Transverse colon (tissue), 4 donors: ENCODE data around the gene MEGF9.

ENCODE experiments used
- CTCF ChIP-seq, 5 experiments: fragments of 200-600 bp in 3 of 5; fragments of 450-650 bp in 2 of 5; sonication (generic) in 3 of 5; IDR thresholded peaks; 1 replicate in 2 of 5; 2 replicates in 3 of 5; pipeline ENCODE4 v1.5.1; 2016 to 2017; ENCODE audit warnings: antibody characterized with exemption in 5 of 5, inconsistent platforms in 3 of 5, mild to moderate bottlenecking in 2 of 5, moderate library complexity in 1 of 5
- POLR2AphosphoS5 ChIP-seq, 3 donors: sonication (generic); formaldehyde crosslinking; IDR thresholded peaks; one replicate each; pipeline ENCODE4 v1.6.1; 2016; ENCODE audit warnings: antibody characterized with exemption in 3 of 3

- no peak for TF ChIP-seq CTCF (IDR thresholded peaks at IDR 0.05)
- no peak for TF ChIP-seq POLR2AphosphoS5 (IDR thresholded peaks at IDR 0.05)
Measured at GRCh38 chr9:120741191-120741590, 26.9 kb upstream of the MEGF9 start.
